Measurements from ENCODE around the gene VOPP1.

VOPP1 gene

DNA sequence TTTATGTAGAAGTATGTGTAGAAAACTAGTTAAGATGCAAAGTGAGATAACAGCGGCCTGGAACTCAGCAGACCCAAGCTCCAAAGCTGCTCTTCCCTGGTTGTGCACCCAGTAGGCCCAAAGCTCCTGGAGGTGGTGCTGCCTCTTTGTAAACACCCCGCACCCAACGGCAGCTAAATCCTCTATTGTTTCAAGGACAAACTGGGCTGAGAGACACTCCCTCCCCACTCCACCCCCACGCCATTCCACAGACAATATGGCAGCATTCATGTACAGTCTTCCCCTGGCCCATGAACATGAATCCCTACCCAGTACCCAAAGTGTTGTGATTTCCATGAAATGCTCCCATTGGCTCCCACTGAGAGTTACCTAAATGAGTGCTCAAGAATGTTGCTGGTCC lies 73.5 kb downstream of the VOPP1 start:
- DNase-seq (ENCODE audit: low read depth): no peak
- no peak overlapping the region for H3K4me3 ChIP-seq (ENCODE audit: low read depth, low read length)
- TF ChIP-seq, protein P1, sequence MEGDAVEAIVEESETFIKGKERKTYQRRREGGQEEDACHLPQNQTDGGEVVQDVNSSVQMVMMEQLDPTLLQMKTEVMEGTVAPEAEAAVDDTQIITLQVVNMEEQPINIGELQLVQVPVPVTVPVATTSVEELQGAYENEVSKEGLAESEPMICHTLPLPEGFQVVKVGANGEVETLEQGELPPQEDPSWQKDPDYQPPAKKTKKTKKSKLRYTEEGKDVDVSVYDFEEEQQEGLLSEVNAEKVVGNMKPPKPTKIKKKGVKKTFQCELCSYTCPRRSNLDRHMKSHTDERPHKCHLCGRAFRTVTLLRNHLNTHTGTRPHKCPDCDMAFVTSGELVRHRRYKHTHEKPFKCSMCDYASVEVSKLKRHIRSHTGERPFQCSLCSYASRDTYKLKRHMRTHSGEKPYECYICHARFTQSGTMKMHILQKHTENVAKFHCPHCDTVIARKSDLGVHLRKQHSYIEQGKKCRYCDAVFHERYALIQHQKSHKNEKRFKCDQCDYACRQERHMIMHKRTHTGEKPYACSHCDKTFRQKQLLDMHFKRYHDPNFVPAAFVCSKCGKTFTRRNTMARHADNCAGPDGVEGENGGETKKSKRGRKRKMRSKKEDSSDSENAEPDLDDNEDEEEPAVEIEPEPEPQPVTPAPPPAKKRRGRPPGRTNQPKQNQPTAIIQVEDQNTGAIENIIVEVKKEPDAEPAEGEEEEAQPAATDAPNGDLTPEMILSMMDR (conservative IDR thresholded peaks at IDR 0.05; ENCODE audit: low read depth, low read length): no peak

DNA sequence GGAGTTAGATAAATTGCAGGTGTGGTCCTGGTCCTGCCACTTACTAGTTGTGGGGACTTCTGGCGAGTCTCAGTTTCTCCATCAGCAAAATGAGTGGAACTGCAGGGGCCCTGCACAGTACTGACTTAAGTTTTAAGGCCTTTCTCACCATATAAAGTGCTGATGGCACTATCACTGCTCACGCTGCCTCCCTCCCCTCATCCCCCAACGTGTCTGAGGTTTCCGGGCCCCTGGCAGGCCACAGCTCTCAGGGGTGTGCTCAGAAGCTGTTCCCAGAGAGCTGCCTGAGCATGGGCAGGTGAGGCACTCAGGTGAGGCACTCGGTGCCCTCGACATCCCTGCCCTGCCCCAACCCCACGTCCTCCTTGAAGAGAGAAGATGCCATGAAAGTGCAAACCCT lies 74.2 kb downstream of the VOPP1 start:
- H3K4me3 ChIP-seq (ENCODE audit: low read depth, low read length): no peak overlapping the region
- no peak for DNase-seq (ENCODE audit: low read depth)
- TF ChIP-seq, protein P1 (conservative IDR thresholded peaks at IDR 0.05; ENCODE audit: low read depth, low read length): no peak

DNA sequence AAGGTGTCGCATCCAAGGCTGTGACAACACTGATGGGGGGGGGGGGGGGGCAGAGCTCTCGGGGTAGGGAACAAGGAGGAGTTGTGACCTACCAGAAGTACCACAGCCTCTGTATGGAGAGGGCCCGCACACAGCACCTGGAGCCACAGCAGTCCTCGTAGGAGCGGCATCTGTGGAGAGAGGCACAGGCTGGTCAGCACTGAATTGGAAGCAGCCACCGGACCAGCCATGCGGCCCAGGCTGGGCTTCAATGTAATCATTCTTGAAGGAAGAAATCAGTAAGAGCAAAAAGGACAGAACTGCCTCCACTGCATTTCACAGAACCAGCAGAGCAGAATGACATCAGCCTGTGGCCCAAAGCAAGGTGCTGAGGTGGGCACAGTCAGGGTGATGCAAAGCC lies 74.8 kb downstream of the VOPP1 start:
- no peak overlapping the region for H3K4me3 ChIP-seq (ENCODE audit: low read depth, low read length)
- no peak for DNase-seq (ENCODE audit: low read depth)
- TF ChIP-seq, protein P1 (conservative IDR thresholded peaks at IDR 0.05; ENCODE audit: low read depth, low read length): no peak

DNA sequence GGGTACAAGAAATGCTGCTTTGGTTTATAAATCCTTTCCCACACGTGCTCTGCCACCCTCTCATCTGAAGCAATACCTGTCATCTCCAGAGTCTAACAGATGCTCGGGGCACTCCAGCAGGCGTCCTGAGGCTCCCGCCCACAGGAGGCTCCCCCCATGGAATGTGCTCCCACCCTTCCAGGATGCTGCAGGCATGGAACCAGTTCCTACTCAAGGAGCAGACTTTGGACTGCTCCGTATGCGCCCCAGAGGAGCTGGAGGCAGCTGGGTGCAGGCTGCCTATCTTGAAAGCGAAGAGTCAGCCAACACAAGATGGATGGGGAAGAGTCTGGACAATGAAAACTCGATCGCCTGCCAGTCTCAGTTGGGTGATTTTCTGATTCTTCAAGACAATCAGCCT lies 75.4 kb downstream of the VOPP1 start:
- no peak for DNase-seq (ENCODE audit: low read depth)
- TF ChIP-seq, protein P1 (conservative IDR thresholded peaks at IDR 0.05; ENCODE audit: low read depth, low read length): no peak
- H3K4me3 ChIP-seq (ENCODE audit: low read depth, low read length): no peak overlapping the region

DNA sequence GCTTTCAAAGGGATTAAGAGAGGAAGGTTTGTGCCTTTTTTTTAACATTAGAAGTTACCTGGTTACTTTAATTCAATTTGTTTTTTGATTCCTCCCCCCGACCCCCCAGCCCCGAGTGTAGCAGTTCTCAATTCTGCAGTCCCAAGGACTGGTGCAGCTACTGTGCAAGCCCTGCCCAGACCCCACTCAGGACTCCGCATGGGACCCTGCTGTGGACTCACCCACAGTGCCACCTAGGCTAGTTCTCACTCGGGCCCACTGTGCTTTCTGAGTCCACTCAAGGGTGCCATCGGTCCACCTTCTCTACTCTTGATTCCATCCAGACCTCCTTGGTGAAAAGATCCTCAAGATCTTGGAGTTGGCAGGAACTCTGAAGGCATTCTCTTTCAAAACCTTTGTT lies 77.4 kb downstream of the VOPP1 start:
- TF ChIP-seq, protein P1 (conservative IDR thresholded peaks at IDR 0.05; ENCODE audit: low read depth, low read length): no peak
- DNase-seq (ENCODE audit: low read depth): no peak

DNA sequence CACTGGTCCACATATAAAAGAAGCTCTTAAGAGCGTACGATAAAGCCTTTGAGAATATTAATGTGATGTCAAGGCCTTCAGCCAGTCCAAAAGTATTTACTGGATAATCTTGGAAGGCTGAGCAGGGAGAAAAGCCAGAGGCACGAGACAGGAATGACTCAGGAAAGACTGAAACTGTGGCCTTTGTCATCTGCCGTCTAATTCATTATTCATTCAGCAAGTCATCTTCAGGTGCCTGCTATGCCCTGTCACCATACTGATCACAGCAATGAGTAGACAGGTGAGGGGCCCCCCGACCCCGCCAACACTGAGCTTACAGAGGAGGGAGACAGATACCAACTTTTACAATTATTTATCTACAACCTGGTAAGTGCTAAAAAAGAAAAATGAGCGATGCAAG lies 78.9 kb downstream of the VOPP1 start:
- no peak for DNase-seq (ENCODE audit: low read depth)
- H3K4me3 ChIP-seq (ENCODE audit: low read depth, low read length): no peak overlapping the region
- TF ChIP-seq, protein P1 (conservative IDR thresholded peaks at IDR 0.05; ENCODE audit: low read depth, low read length): no peak

More for the DNA sequence above, 77.4 kb downstream of the VOPP1 start:
- no peak overlapping the region for H3K4me3 ChIP-seq (ENCODE audit: low read depth, low read length)

DNA sequence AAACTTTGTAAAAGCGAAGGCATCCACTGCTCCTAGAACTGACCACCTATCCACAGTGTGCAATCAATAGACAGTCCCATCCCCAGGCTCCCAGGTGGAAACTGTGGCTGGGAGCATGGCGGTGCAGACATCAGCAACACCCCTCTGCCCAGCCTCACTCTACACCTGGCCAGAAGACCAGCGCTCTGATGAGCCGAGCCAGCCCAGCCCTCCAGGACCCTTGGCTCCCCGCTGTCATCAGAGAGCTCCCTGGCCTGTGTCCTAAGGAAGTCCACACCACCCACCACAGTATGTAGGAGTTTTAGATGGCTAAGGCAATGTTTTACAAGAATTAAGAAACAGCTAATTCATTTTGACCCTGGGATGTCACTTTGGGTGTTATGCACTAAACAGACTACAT lies 81.0 kb downstream of the VOPP1 start:
- TF ChIP-seq, protein P1 (conservative IDR thresholded peaks at IDR 0.05; ENCODE audit: low read depth, low read length): no peak
- no peak for DNase-seq (ENCODE audit: low read depth)
- H3K4me3 ChIP-seq (ENCODE audit: low read depth, low read length): no peak overlapping the region

Data from choroid plexus epithelial cell (primary cell).